Activated CD4-positive, alpha-beta T cell treated with anti-CD3 and anti-CD28 coated beads for 24 hours (primary cell): ENCODE results near the gene C1RL.

Experiments
- DNase-seq, 2 donors: peaks; one replicate each; pipeline ENCODE4 v3.0.0-alpha.2; 2020; ENCODE audit warnings: low read depth in 2 of 2

C1RL gene

GRCh38 chr12:7108796-7109571 lies at the start of gene C1RL:
C1RL (minus strand) TSS chr12:7109214; CDS start chr12:7109180, 34 bp downstream.
- DNase-seq = peak; percentile 84

- DNase-seq = no peak
Measured at GRCh38 chr12:7157391-7157790, 48.4 kb upstream of the C1RL start.

GRCh38 chr12:7156259-7157197 lies 47.5 kb upstream of the C1RL start:
- no peak for DNase-seq

- no peak for DNase-seq
Measured at GRCh38 chr12:7155471-7156034, 46.5 kb upstream of the C1RL start.

- DNase-seq = no peak
Measured at GRCh38 chr12:7154901-7155470, 46.0 kb upstream of the C1RL start.

- DNase-seq = no peak
Measured at GRCh38 chr12:7154042-7154441, 45.0 kb upstream of the C1RL start.

- DNase-seq = no peak
Measured at GRCh38 chr12:7152818-7153217, 43.8 kb upstream of the C1RL start.

GRCh38 chr12:7151532-7151931 lies 42.5 kb upstream of the C1RL start:
- no peak for DNase-seq

- DNase-seq = no peak
Measured at GRCh38 chr12:7150841-7151240, 41.8 kb upstream of the C1RL start.

- no peak for DNase-seq
Measured at GRCh38 chr12:7150356-7150755, 41.3 kb upstream of the C1RL start.

GRCh38 chr12:7146906-7147305 lies 37.9 kb upstream of the C1RL start:
- DNase-seq = no peak

GRCh38 chr12:7146228-7146627 lies 37.2 kb upstream of the C1RL start:
- no peak for DNase-seq

GRCh38 chr12:7145671-7146070 lies 36.7 kb upstream of the C1RL start:
- DNase-seq = no peak

- no peak for DNase-seq
Measured at GRCh38 chr12:7144414-7145120, 35.6 kb upstream of the C1RL start.

GRCh38 chr12:7143564-7143963 lies 34.5 kb upstream of the C1RL start:
- no peak for DNase-seq

GRCh38 chr12:7142809-7143465 lies 33.9 kb upstream of the C1RL start:
- no peak for DNase-seq

GRCh38 chr12:7142056-7142644 lies 33.1 kb upstream of the C1RL start:
- peak; percentile 46 to 50 for DNase-seq

GRCh38 chr12:7141351-7142005 lies 32.5 kb upstream of the C1RL start:
- DNase-seq = no peak

- DNase-seq = no peak
Measured at GRCh38 chr12:7139200-7139599, 30.2 kb upstream of the C1RL start.

GRCh38 chr12:7137908-7138307 lies 28.9 kb upstream of the C1RL start:
- DNase-seq = no peak
